Fibroblast of lung (primary cell): ENCODE data around the gene BCL2.

Experiments used
- EZH2 ChIP-seq: IDR thresholded peaks from 2 replicates; pipeline ENCODE4 v1.5.1; 2012; ENCODE audit warnings: low read length, control low read depth, mild to moderate bottlenecking; ENCODE audit errors: missing control alignments
- TF ChIP-seq, protein P1 (sequence below), 2 donors: IDR thresholded peaks in 1 of 2; conservative IDR thresholded peaks in 1 of 2; 1 replicate in 1 of 2; 2 replicates in 1 of 2; pipeline ENCODE4 v1.5.1; 2011 to 2012; ENCODE audit warnings: low read length in 2 of 2, control low read depth in 1 of 2, inconsistent platforms in 1 of 2, low read depth in 1 of 2, mild to moderate bottlenecking in 1 of 2

- TF ChIP-seq, protein P1, sequence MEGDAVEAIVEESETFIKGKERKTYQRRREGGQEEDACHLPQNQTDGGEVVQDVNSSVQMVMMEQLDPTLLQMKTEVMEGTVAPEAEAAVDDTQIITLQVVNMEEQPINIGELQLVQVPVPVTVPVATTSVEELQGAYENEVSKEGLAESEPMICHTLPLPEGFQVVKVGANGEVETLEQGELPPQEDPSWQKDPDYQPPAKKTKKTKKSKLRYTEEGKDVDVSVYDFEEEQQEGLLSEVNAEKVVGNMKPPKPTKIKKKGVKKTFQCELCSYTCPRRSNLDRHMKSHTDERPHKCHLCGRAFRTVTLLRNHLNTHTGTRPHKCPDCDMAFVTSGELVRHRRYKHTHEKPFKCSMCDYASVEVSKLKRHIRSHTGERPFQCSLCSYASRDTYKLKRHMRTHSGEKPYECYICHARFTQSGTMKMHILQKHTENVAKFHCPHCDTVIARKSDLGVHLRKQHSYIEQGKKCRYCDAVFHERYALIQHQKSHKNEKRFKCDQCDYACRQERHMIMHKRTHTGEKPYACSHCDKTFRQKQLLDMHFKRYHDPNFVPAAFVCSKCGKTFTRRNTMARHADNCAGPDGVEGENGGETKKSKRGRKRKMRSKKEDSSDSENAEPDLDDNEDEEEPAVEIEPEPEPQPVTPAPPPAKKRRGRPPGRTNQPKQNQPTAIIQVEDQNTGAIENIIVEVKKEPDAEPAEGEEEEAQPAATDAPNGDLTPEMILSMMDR (conservative IDR thresholded peaks at IDR 0.05 in 1 of 2, IDR thresholded peaks at IDR 0.05 in 1 of 2; ENCODE audit: low read depth in 1 of 2, low read length in 2 of 2) = no peak
- no peak for TF ChIP-seq EZH2
Measured at GRCh38 chr18:63299837-63300745, 19.5 kb downstream of the BCL2 start.
